Lower leg skin (tissue), 3 donors: ENCODE results near the gene MYO1C.

Experiments used
- POLR2A ChIP-seq, 2 donors: fragments of 450-650 bp; IDR thresholded peaks; one replicate each; pipeline ENCODE4 v1.6.1; 2016 to 2017; ENCODE audit warnings: antibody characterized with exemption in 2 of 2, mild to moderate bottlenecking in 1 of 2, moderate library complexity in 1 of 2
- TF ChIP-seq, protein P1 (sequence below), 3 donors: fragments of 450-650 bp; IDR thresholded peaks; one replicate each; pipeline ENCODE4 v1.5.1; 2016; ENCODE audit warnings: antibody characterized with exemption in 3 of 3, mild to moderate bottlenecking in 3 of 3, moderate library complexity in 2 of 3

DNA sequence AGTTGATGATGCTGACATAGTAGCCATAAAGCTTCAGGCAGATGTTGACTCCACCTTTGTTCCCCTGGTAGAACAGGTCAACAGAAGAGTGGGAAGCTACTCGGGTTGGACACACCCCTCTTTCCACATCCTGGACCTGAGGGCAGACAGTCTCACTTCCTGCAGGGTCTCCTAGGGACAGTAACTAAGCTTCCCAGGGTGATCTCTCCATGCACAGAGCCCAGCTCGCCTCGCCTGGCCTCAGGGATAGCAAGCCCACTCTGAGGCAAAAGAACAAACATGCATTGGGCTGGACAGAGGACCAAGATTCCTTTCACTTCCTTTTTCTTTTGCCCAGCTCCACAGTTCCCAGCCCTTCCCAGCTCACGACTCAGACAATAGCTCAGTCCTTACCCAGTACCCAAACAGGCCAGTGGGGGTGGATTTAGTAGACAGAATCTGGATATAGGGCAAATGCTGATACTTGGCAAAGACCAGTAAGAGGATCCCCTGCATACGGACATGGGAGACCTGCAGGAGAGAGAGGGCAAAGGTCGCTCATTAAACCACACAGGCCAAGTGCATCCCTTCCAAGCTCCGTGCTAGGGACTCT, 16.9 kb upstream of the MYO1C start:
- no peak for TF ChIP-seq POLR2A (IDR thresholded peaks at IDR 0.05)
- TF ChIP-seq, protein P1, sequence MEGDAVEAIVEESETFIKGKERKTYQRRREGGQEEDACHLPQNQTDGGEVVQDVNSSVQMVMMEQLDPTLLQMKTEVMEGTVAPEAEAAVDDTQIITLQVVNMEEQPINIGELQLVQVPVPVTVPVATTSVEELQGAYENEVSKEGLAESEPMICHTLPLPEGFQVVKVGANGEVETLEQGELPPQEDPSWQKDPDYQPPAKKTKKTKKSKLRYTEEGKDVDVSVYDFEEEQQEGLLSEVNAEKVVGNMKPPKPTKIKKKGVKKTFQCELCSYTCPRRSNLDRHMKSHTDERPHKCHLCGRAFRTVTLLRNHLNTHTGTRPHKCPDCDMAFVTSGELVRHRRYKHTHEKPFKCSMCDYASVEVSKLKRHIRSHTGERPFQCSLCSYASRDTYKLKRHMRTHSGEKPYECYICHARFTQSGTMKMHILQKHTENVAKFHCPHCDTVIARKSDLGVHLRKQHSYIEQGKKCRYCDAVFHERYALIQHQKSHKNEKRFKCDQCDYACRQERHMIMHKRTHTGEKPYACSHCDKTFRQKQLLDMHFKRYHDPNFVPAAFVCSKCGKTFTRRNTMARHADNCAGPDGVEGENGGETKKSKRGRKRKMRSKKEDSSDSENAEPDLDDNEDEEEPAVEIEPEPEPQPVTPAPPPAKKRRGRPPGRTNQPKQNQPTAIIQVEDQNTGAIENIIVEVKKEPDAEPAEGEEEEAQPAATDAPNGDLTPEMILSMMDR (IDR thresholded peaks at IDR 0.05): no peak
